Effector memory CD4-positive, alpha-beta T cell (primary cell): ENCODE data around the gene IFI44.

Experiments used
- DNase-seq, 3 donors: peaks; one replicate each; pipeline ENCODE4 v3.0.0-alpha.2; 2020
- H3K27ac ChIP-seq: 2 replicates; pipeline ENCODE4 v1.7.0; 2013; ENCODE audit warnings: mild to moderate bottlenecking, low read length, moderate library complexity; ENCODE audit not compliant: insufficient read depth, poor library complexity, severe bottlenecking
- H3K27me3 ChIP-seq: replicated peaks from 2 replicates; pipeline ENCODE4 v1.7.0; 2013; ENCODE audit warnings: mild to moderate bottlenecking, low read length; ENCODE audit not compliant: insufficient read depth, control insufficient read depth, poor library complexity, severe bottlenecking
- H3K36me3 ChIP-seq: 2 replicates; pipeline ENCODE4 v1.7.0; 2013; ENCODE audit warnings: mild to moderate bottlenecking, low read length, moderate library complexity; ENCODE audit not compliant: control insufficient read depth, insufficient read depth
- H3K4me1 ChIP-seq: 2 replicates; pipeline ENCODE4 v1.7.0; 2013; ENCODE audit warnings: low read length, mild to moderate bottlenecking; ENCODE audit not compliant: control insufficient read depth, insufficient read depth, poor library complexity, severe bottlenecking
- H3K4me3 ChIP-seq: 2 replicates; pipeline ENCODE4 v1.7.0; 2013; ENCODE audit warnings: low read length, low read depth, mild to moderate bottlenecking; ENCODE audit not compliant: insufficient read depth, poor library complexity, severe bottlenecking
- H3K9me3 ChIP-seq: 2 replicates; pipeline ENCODE4 v1.7.0; 2013; ENCODE audit warnings: mild to moderate bottlenecking, low read length, moderate library complexity; ENCODE audit not compliant: control insufficient read depth

Gene IFI44

GRCh38 chr1:78619803-78620579 is 29.6 kb upstream of the IFI44 start, which contains the start of gene IFI44L:
Gene IFI44L (plus strand): TSS chr1:78620448. CDS start chr1:78627916, 7,468 bp downstream.
- peak within 1 kb of the TSS; percentile 43 for H3K4me3 ChIP-seq
- peak; percentile 38 to 47 (median 44) for DNase-seq
- peaks cover 4% of the 10 kb centered on the region for H3K4me1 ChIP-seq
- no peaks in the 10 kb centered on the region for H3K9me3 ChIP-seq
- peak within 1 kb of the TSS; percentile 59 for H3K27ac ChIP-seq
- no peaks in the 10 kb centered on the region for H3K27me3 ChIP-seq
- no peaks in the 10 kb centered on the region for H3K36me3 ChIP-seq

GRCh38 chr1:78620666-78621065 is 29.0 kb upstream of the IFI44 start:
- Histone ChIP-seq H3K27me3 (no peaks in the 10 kb centered on the region), H3K36me3 (no peaks in the 10 kb centered on the region), H3K4me1 (peaks cover 4% of the 10 kb centered on the region), H3K27ac (peak overlapping the region; percentile 59), H3K9me3 (no peaks in the 10 kb centered on the region), H3K4me3 (peak overlapping the region; percentile 43)
- no peak for DNase-seq

- Histone ChIP-seq H3K27me3 (no peaks in the 10 kb centered on the region), H3K4me1 (peaks cover 4% of the 10 kb centered on the region), H3K4me3 (peak overlapping the region; percentile 22), H3K9me3 (no peaks in the 10 kb centered on the region), H3K36me3 (no peaks in the 10 kb centered on the region), H3K27ac (no peak overlapping the region)
- no peak for DNase-seq
These were observed 27.1 kb upstream of the IFI44 start for GRCh38 chr1:78622548-78622947.

GRCh38 chr1:78624035-78624434 is 25.6 kb upstream of the IFI44 start:
- no peak for DNase-seq
- no peak overlapping the region for H3K4me3 ChIP-seq
- H3K27me3 ChIP-seq = no peaks in the 10 kb centered on the region
- H3K27ac ChIP-seq = no peak overlapping the region
- no peaks in the 10 kb centered on the region for H3K9me3 ChIP-seq
- no peaks in the 10 kb centered on the region for H3K36me3 ChIP-seq
- no peaks in the 10 kb centered on the region for H3K4me1 ChIP-seq

GRCh38 chr1:78627321-78627720 is 22.3 kb upstream of the IFI44 start:
- Histone ChIP-seq H3K4me1 (no peaks in the 10 kb centered on the region), H3K36me3 (no peaks in the 10 kb centered on the region), H3K27ac (no peak overlapping the region), H3K9me3 (no peaks in the 10 kb centered on the region), H3K27me3 (no peaks in the 10 kb centered on the region), H3K4me3 (no peak overlapping the region)
- no peak for DNase-seq

- Histone ChIP-seq H3K4me3 (no peak overlapping the region), H3K36me3 (no peaks in the 10 kb centered on the region), H3K27ac (no peak overlapping the region), H3K4me1 (no peaks in the 10 kb centered on the region), H3K9me3 (no peaks in the 10 kb centered on the region), H3K27me3 (no peaks in the 10 kb centered on the region)
- DNase-seq = no peak
These were observed 19.0 kb upstream of the IFI44 start for GRCh38 chr1:78630600-78630999.

GRCh38 chr1:78633209-78633608 is 16.4 kb upstream of the IFI44 start:
- no peak for DNase-seq
- no peak overlapping the region for H3K27ac ChIP-seq
- H3K27me3 ChIP-seq = no peaks in the 10 kb centered on the region
- no peaks in the 10 kb centered on the region for H3K4me1 ChIP-seq
- H3K4me3 ChIP-seq = no peak overlapping the region
- H3K9me3 ChIP-seq = no peaks in the 10 kb centered on the region
- H3K36me3 ChIP-seq = no peaks in the 10 kb centered on the region

- no peaks in the 10 kb centered on the region for H3K27me3 ChIP-seq
- H3K4me1 ChIP-seq = peaks cover 7% of the 10 kb centered on the region
- no peak overlapping the region for H3K4me3 ChIP-seq
- peaks cover 5% of the 10 kb centered on the region for H3K36me3 ChIP-seq
- no peak for DNase-seq
- H3K27ac ChIP-seq = no peak overlapping the region
- H3K9me3 ChIP-seq = no peaks in the 10 kb centered on the region
These were observed 9.2 kb upstream of the IFI44 start for GRCh38 chr1:78640462-78640861.

GRCh38 chr1:78641558-78641957 is 8.1 kb upstream of the IFI44 start:
- Histone ChIP-seq H3K4me3 (no peak overlapping the region), H3K36me3 (peaks cover 5% of the 10 kb centered on the region), H3K27ac (no peak overlapping the region), H3K9me3 (no peaks in the 10 kb centered on the region), H3K4me1 (peaks cover 14% of the 10 kb centered on the region), H3K27me3 (no peaks in the 10 kb centered on the region)
- DNase-seq = no peak

GRCh38 chr1:78645723-78646122 is 3.9 kb upstream of the IFI44 start:
- H3K9me3 ChIP-seq = no peaks in the 10 kb centered on the region
- no peaks in the 10 kb centered on the region for H3K27me3 ChIP-seq
- peaks cover 5% of the 10 kb centered on the region for H3K36me3 ChIP-seq
- H3K4me1 ChIP-seq = peaks cover 22% of the 10 kb centered on the region
- DNase-seq = peak in 2 of 3 donors; percentile 13 to 16
- no peak overlapping the region for H3K4me3 ChIP-seq
- no peak overlapping the region for H3K27ac ChIP-seq
